SK-N-DZ (cell line): ENCODE measurements around the gene FAM107B.

ENCODE experiments used
- DNase-seq: peaks from one replicate; pipeline ENCODE4 v3.0.0-alpha.2; 2015; ENCODE audit warnings: low spot score

FAM107B gene

DNA sequence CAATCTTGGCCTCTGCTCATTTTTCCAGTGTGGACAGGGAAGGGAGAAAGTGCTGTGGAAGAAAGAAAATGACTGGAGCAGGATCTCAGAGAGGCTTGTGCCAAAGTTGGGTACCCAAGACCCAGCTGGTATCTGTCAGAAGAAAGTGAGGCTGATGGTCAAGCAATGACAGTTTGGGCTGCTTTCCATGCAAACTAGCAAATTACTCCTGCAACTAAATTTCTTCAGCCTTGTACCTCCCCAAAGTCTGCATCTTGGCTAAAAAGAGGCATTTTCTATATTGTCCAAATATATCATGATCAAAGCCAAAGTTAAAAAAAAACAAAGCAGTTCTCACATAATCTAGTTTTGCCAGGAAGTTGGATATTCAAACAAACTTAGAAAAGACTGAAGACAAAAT is 235.5 kb downstream of the FAM107B start:
- no peak for DNase-seq

DNA sequence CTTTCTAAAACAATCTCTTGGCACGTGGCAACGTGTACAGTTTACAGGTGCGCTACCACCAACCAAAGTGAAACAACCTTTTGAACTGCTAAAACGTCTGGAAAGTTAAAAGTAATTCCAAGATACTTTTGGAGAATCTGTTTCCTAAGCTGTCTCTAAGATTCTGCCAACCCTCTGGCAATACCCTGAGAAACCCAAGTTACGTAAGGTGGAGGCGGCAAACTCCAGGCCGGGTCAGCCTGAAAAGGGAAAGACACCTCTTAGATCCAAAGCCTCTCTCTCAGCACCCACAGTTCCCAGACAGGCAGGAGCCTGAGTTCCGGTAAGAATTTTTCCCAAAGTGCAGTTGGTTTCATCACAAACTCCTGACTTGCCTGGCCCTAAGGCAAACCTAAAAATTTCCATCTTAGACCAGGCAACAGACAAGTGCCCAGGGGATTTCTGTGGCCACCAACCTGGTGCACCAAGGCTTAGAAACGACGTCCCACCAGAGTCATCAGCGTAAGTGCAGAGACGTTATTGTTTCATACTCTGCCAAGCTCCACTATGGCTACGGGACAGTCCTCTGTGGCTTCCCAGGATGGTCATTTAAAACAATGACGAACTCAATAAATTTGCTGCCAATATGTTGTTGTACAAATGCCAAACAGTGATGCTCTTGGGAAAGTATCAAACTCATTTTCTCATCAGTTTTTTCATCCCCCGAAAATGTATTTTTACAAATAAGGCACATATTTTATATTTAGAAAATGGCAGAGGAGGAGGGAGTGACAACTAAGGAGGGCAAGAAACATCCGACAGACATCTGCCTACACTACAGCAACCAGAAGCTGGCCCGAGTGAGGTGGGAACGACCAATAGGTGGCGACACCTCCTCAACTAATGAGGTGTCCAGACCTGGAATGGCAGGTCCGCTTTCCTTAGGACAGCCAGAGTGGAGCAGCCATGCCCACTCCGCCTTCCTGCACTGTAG is 238.2 kb downstream of the FAM107B start:
- peak; percentile 64 for DNase-seq

DNA sequence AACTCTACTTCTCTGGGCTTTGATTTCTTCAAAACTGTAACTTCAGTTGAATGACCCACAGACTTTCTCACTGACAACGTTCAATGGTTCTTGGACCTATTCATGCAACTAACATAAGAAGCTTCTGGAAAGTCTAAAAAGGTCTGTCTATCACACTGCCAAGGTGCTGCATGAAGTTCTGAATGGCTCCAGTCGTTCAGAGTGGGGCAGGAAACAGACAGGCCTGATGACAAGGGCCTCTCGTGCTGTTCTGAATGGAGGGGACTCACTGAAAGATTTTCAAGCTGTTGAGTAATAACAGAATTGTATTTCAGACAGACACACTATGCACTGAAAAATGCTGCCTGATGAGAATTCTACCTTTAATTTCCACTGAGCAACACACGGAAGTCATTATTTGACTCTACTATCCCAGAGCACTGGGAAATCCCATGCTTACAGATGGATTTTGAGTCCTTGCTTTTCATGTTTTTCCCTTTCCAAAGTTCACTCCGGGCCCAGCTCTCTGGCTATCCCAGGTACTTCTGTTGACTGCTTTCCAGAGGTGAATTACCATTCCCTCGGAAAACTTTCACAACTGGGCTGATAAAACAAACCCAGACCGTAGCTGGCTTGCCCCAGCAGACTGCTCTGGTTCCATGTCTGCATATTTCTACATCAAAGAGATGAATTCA is 239.1 kb downstream of the FAM107B start:
- no peak for DNase-seq

DNA sequence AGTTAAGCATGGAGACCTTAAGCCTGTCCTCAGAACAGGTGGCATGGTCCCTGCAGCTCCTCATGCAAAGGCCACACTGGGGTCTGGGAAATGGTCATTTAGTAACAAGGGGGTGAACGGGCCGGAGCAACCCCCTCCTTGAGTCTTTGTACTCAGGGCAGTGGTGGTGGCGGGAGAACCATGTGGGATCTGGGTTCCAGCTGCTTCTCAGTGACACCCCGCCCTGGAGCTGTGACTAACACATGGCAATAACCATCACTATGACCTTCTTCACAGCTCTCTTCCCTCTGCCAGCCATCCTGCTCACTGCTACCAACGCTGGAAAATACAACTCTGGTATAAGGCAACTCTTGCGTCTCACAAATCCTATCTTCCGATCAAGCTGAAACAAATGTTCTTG is 240.5 kb downstream of the FAM107B start:
- no peak for DNase-seq

DNA sequence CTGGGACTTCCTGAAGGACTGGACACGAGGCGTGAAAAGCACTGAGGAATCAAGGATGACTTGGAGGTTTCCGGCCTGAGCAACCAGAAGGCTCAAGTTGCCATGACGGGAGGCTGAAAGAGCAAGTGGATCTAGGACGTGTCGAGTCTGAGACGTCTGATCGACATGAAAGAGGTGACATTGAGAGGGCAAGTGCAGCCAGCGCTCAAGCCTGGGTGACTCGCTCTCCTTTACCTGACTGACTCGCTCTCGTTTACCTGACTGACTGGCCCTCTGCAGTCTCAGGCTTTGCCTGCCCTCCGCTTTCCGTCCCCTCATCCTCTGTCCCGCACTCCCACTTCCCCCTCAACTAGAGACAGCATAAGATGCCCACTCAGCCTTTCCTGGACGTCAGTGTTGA is 241.4 kb downstream of the FAM107B start:
- no peak for DNase-seq

DNA sequence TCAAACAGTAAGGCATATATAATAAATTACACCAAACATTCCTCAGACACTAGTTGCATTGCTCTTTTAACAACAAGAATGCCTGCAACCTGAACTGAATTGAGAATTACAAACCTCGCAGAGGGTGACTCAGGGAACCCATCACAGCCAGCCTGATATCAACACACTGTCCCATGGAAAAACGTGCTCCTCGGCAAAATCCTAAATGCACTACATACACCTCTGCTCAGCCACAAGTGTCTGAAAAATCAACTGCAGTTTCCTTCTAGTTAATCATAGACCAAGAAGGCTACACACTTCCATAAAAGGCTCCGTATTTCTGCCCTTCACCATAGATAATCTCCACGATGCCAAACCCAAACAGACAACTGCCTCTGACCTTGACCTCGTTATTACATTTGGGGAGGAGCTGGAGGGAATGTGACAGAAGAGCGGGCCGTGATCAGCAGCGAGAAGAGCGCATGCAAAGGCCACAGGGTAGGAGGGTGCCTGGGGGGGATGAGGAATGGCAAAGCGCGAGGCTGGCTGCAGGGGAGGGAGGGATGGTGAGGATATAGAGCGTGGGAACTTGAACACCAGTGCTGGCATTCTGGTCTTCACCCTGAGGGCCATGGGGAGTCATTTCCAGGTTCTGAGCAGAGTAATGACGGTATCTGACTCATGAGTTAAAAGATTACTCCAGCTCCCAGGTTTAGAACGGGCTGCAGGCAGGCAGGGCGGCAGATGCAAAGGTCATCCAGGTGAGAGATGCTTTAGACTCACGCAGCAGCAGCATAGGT is 242.0 kb downstream of the FAM107B start:
- DNase-seq: no peak

DNA sequence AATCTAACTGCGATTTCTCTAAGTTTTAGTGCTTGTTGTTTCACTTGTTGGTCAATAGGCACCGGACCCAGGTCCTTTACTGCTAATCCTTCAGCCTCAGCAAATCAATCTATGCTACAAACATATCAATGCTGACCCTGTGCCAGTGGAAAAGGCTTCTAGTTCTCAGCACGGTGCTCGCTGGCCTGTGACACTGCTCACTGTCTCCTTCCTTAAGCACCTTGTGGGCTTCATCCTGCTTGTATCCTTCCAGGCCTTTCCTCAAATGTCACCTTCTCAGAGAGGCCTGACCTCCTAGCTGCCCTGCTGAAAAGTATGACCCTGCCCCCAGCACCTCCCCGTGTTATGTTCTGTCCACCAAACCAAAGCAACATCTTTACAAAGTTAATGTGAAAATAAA is 242.7 kb downstream of the FAM107B start:
- DNase-seq: no peak

DNA sequence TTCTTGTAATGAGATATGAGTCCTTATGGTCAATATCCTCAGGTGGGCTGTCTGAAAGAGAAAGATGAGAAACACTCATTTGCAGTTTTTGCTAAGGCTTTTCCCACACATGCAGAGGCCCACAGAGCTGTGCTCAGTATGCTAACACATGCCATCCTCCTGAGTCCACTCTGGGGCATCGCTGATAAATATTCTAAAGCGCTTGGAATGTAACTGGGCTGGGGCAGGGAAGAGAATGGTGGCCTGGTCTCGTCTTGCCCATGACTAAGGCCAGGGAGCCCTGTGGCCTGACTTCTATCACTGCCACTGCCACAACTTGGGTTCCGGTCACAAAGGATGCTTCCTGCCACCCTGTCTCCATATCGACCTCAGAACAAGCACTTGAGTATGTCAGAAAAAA is 244.2 kb downstream of the FAM107B start:
- no peak for DNase-seq

DNA sequence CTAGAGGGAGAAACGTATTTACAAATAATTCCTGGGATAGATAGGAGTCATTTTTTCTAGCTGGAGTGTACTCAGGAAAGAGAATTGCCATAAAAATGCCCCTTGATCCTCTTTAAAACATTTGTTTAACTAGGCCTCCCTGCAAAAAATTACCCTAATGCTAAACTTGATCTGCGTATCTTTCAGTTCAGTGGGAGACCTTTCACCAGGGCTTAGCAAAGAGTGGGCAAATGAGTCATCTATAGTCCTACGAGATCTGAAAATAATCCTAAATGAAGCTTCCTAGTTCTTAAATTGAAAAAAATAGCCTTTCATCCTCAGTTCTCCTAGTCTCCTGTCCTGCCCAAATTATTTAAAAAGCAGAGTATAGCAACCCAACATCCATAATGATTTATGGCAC is 245.3 kb downstream of the FAM107B start:
- no peak for DNase-seq

DNA sequence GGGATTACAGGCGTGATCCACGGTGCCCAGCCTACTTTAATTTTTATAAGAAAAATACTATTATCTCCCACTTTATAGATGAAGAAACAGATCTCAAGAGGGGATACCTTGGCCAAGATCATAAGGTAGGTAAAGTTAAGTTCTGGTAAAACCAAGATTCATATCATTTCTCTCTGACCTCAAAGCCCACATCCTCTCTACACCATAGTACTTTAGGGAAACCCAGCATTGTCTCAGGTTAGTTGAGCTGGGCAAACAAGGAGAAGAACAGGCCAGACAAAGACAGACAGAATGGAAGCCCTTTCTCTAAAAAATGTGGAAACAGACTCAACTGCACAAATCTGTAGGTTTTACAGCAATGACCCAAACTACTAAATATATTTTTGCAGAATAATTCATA is 246.2 kb downstream of the FAM107B start:
- no peak for DNase-seq

DNA sequence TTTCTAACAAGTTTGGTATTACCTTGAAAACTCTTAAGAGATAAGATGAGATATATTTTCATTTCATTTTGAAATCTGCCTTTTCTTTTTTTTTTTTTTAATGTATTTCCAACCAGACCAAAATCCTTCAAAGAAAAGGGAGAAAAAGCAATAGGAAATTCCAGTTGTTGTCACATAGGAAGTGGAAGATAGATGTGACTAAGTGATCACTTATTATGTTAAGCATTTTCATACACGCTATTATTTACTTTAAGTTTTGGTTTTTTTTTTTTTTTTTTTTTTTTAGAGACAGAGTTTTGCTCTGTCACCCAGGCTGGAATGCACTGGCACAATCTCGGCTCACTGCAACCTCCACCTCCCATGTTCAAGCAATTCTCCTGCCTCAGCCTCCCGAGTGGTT is 246.8 kb downstream of the FAM107B start:
- no peak for DNase-seq

DNA sequence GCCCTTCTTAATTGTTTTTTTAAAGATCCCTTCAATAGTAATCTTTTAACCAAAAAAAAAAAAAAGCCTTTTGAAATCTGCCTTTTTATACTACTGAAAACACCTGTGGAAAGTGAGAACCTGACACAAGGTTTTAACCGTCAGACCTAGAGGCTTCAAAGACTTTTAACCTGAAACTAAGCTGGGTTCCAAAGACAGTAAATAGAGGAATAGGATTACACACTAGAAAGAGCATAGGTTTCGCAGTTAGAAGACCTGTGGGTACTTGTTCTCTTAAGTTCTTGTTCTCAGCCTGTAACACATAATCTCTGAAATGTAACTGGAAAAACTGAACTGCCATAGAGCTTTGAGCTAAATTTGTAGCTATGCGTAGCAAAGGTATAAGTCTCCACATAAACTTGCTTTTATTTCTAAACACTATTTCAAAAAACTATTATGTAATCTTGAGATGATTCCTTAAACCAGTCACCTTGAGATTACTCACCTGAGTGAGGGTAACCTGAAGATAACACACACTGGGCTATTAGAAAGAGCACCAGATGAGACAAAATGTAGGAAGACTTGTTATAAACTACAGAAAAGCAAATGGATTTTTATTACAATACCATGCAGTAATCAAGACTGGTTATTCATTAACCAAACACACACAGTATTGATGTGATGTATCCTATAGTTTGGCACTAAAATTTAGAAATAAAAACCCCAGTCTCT is 247.4 kb downstream of the FAM107B start:
- DNase-seq: no peak

DNA sequence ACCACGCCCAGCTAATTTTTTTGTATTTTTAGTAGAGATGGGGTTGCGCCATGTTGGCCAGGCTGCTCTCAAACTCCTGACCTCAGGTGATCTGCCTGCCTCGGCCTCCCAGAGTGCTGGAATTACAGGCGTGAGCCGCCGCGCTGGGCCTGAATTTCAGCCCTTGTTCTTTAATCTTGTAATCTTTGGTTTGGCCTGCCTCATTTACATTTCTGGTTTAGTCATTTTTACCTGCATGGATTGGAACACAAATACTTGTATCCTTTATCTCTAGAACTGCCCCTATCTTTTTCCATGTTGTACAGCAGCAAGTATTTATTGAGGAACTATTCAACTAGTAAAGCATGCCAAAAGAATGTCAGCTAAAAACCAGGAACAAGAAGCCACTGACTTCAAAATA is 248.4 kb downstream of the FAM107B start:
- no peak for DNase-seq

DNA sequence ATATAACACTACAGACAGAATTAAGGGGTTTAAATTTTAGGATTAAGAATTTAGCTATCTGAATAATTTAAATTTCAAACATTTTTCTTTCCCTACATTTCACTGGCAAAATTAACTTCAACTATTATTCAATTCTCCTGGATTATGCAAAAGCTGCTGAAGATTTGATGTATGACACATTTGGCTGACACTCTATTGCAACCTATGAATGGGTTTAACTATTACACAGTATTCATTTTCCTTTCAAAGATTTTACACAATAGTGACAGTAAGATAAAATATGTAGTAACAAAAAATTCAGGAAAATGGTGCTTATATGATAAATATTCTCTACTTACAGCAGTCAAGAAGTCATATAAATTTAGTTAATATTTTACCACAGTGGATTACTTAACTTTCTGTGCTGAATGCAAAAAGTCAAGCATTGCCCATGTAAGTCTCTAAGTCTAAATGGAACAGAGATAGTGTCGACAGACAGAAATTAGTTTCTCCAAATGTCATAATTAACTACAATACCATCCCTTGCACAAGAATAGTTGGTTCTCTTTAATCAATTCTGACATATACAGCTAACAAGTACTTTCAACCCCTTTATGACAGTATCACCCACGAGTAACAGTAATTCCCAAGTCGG is 249.9 kb downstream of the FAM107B start:
- DNase-seq: no peak

DNA sequence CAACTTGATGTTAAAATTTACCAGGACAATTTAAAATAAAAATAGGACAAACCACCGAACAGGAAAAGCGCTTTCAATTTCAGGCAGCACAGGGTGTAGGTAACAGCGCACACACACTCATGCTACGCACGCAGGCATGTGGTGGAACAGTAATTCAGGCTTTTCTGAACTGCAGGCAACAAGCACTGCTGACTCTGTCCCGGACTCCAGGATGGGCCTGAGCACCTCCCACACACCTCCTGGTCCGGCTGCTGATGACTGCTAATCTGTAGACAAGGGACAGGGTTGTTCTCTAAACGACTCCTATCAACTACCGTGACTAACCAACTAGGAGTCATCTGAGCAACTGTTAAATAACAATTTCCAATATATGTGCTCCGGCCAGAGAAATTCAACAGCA is 251.4 kb downstream of the FAM107B start:
- no peak for DNase-seq

DNA sequence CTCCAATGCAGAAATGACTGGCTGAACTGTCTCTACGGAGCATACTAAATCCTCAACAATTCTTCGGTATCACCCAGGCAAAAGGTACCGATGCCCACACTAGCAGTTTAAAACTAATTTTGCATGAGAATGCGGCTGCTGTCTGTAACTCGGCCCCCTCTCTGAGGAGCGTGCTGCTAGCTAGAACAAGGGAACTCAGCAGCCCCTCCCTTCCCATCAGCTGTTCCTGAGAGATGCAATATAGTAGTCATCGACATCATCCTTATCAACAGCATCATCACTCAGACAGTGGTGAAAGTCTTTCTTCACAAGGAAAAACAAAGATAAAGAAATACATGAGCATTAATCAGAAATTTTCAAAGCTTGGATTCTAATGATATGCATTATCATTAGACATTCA is 254.9 kb downstream of the FAM107B start:
- no peak for DNase-seq

DNA sequence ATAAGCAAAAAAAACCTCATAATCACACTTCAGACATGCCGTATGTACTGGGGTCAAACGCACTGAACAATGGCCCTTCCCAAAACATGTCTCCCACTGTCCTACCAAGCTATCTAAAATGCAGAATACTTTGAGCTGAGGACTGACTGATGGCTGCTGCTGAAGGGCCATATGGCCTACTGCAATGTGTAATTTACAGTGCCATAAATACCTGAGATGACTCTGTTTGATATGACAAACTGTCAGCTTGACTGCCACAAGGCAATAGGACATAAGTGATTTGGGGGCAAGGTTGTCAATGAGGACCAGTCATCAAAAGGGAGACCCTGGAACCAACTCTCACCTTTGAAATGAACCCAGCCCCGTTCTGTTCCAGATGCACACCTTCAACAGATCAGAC is 256.5 kb downstream of the FAM107B start:
- no peak for DNase-seq

DNA sequence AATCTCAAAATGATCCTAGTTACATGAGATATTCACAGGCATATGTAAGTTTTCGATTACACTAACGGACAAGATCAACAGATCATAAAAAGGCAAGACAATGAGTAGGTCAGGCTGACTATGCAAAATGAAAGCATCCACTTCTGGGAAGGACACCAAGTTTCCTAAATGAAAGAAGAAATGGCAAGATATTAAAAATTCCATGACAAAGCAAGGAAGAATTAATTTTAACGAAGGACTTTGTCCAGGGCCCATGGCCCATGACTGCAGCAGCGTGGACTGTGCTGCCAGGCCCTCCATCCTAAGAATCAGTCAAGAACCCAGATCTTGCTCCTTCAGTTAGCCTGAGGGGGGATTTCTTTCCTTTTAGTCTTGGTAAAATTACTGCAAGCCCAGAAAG is 261.6 kb downstream of the FAM107B start:
- DNase-seq: no peak

DNA sequence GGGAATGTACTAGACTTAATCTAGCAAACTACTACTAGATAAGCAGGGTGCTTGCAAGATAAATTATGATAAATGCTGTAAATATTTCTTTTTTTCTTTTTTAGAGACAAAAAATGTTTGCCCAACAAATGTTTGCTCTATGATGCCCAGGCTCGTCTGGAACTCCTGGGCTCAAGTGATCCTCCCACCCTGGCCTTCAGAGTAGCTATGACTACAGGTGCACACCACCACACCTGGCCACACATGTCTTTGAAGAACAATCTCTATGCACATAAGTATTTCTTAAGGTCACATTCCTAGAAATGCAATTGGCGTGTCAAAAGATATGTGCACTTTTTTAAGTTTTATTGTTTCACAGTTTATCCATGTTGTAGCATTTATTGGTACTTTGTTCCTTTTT is 264.4 kb downstream of the FAM107B start:
- DNase-seq: no peak

DNA sequence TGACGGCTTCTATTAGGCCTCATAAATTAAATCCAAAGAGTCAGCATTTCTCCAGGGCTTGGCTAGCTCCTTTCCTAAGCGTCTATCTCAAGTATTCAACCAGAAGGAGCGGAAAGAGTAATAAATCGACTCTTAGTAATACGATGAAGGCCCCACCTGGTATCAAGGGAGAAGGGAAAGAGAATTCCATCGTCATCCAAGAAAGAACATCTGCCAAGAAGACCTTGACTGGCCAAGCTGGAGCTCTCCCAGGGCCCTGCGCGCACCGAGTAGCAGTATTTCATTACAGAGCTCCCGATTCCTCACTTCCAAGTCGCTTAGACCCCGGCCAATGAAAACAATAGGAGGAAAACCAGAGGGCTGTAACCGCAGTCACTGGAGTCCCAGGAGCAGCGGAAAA is 266.0 kb downstream of the FAM107B start:
- DNase-seq: no peak

DNA sequence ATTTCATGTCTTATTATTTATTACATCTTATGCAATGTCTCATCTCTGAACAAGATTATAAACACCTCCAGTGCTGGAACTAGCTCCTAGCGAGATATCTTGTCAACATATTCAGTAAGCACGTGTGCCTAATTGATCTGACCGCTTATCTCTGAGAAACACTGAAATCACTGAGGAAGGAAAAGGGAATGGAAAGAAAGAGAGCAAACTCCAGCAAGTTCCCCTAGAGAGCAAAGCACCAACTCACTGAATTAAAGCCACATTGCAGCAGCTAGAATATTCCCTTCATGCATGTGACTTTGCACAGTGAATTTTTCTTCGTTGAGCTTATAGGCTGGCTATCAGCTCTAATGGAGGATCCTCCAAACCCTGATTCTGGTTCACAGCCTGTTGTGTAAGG is 266.9 kb downstream of the FAM107B start:
- no peak for DNase-seq
